Diencephalon (tissue), 1 donor: ENCODE measurements around the gene PEPD. TPM values are rescaled to one million over a fixed set of nuclear protein-coding genes. Genes with fewer than 3 reads are reported as not detected.

Experiments used
- total RNA-seq: library from RNA; depleted of rRNA; stranded (reverse); fragments of >200 nt; gene quantifications from one replicate; pipeline ENCODE4 v1.2.3, GENCODE V29; 2014

The PEPD gene
- 33.9 TPM for total RNA-seq

GRCh38 chr19:33521480-33522370, at the start of gene PEPD:
Gene PEPD (minus strand): TSS chr19:33521791. CDS start chr19:33521760, 31 bp downstream.

GRCh38 chr19:33373453-33374235, 147.9 kb downstream of the PEPD start, which contains the start of gene CEBPG:
Gene CEBPG (plus strand): TSS chr19:33373709. CDS start chr19:33379240, 5,531 bp downstream.

Other genes with a start within 250 kb of the PEPD start
- 4.8 TPM for gene CEBPA, start 219.3 kb downstream of the PEPD start, total RNA-seq
- 44.5 TPM for gene CEBPG, start 148.1 kb downstream of the PEPD start, total RNA-seq
- 6.7 TPM for gene CHST8, start 100.2 kb upstream of the PEPD start, total RNA-seq